GM19324 (cell line): ENCODE data around the gene GNMT.

Experiments
- ATAC-seq: cut with Tn5 transposase; IDR thresholded peaks from one replicate; pipeline ENCODE4 v1.9.1; 2021; ENCODE audit warnings: mild to moderate bottlenecking, moderate library complexity; ENCODE audit not compliant: unreplicated experiment, low FRiP score

The GNMT gene

GRCh38 chr6:43009124-43009523 is 48.6 kb downstream of the GNMT start:
- ATAC-seq = no peak

DNA sequence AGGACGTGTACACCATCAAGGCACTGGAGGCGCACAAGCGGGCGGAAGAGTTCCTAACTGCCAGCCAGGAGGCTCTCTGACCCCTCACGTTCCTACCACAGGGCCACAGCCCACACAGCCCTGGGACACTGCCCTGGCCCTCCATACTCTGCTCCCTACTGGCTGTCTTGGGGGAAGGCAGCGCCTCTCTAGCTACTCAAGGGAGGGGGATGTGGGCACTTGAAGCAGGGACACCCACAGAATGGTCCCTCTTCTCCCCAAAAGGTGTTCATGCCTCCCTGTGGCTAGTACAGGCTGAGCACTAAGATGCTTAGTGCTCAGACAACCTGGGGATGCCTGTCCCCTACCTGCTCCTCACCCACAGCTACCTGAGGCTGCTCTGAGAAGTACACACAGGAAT is 50.7 kb downstream of the GNMT start:
- no peak for ATAC-seq

DNA sequence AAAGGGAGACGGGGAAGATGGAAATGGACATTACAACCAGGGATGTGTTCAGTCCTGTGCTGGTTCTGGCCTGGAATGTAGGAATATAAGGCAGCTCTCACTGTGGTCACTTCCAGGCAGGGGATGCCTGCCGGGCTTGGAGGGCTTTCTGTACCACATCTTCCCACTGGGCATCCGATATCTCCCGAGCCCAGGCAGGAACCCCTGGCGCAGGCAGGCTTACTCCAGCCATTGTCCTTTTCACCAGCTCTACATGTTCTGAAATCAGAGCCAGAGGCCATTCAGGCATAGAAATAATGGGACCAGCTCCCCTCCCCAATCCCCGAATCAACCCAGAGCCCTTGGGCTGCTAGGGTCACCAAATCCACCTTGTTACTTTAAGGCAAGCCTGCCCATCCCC is 51.8 kb downstream of the GNMT start:
- no peak for ATAC-seq

DNA sequence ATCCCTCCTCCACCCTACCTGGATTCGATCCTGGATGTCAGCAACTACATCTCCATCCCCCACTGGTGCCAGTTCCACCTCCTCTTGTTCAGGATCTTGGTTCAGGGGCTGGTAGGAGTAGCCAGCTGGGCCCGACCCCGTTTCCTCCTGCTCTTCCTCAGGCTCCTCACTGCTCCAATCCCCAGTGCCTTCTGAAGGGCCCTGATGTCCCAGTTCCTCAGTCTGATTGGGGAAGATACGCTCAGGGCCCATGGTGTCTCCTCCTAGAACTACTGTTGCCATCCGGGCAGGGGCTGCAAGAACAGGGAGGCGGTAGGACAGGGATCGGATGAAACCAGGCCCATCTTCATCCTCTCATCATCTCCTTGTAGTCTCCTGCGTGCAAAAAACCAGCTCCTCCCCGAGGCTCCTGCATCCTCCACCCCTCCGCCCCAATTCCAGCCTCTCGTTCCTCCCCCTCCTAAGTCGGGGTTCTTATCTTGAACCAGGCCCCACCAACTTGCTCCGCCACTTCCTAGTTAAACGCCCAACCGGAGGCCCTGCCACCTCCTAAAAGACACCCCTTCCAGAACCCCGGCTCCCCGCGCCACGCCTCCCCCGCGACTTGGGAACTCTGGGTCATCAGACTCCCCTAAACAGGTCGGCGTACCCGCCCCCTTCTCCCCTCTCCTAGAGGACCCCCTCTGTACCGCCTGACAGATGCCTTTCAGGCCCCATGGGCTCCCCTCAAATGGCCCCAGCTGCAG is 52.7 kb downstream of the GNMT start:
- peak; percentile 2 for ATAC-seq
